ENCODE results near the gene CTDSPL.

CTDSPL gene

GRCh38 chr3:37993067-37993455 lies 131.4 kb downstream of the CTDSPL start:
- no peaks in the 10 kb centered on the region for H3K36me3 ChIP-seq (ENCODE audit: insufficient read depth)
- no peak overlapping the region for H3K4me3 ChIP-seq (IDR thresholded peaks at IDR 0.05; ENCODE audit: insufficient read depth, low read depth, low read length)
- peak overlapping the region; percentile 61; the same call in 1 of the 2 replicates for H2AFZ ChIP-seq (ENCODE audit: low read depth)
- no peak overlapping the region for H3K9ac ChIP-seq
- H3K4me1 ChIP-seq (ENCODE audit: low read depth, poor library complexity, severe bottlenecking), result peaks cover 7% of the 10 kb centered on the region
- no peak overlapping the region for H3K27ac ChIP-seq
- H3K79me2 ChIP-seq (ENCODE audit: insufficient read depth, low read depth), result no peaks in the 10 kb centered on the region
- no peaks in the 10 kb centered on the region for H3K27me3 ChIP-seq (ENCODE audit: insufficient read depth, low read depth)
- TF ChIP-seq CTCF (conservative IDR thresholded peaks at IDR 0.05; ENCODE audit: low read depth, low read length), result no peak
- no peak overlapping the region for H3K4me2 ChIP-seq
- H4K20me1 ChIP-seq (ENCODE audit: insufficient read depth), result no peaks in the 10 kb centered on the region

GRCh38 chr3:37993460-37993819 lies 131.8 kb downstream of the CTDSPL start:
- no peak for TF ChIP-seq CTCF (conservative IDR thresholded peaks at IDR 0.05; ENCODE audit: low read depth, low read length)
- H3K4me1 ChIP-seq (ENCODE audit: low read depth, poor library complexity, severe bottlenecking), result peaks cover 10% of the 10 kb centered on the region
- peak overlapping the region; percentile 61; the same call in 1 of the 2 replicates for H2AFZ ChIP-seq (ENCODE audit: low read depth)
- H3K27ac ChIP-seq, result no peak overlapping the region
- no peaks in the 10 kb centered on the region for H4K20me1 ChIP-seq (ENCODE audit: insufficient read depth)
- H3K4me2 ChIP-seq, result peak overlapping the region; percentile 17; the same call in 1 of the 2 replicates
- no peaks in the 10 kb centered on the region for H3K79me2 ChIP-seq (ENCODE audit: insufficient read depth, low read depth)
- peak overlapping the region; percentile 73; the same call in 1 of the 2 replicates for H3K9ac ChIP-seq
- no peaks in the 10 kb centered on the region for H3K36me3 ChIP-seq (ENCODE audit: insufficient read depth)
- peak overlapping the region; percentile 29 for H3K4me3 ChIP-seq (IDR thresholded peaks at IDR 0.05; ENCODE audit: insufficient read depth, low read depth, low read length)
- no peaks in the 10 kb centered on the region for H3K27me3 ChIP-seq (ENCODE audit: insufficient read depth, low read depth)

- Histone ChIP-seq H2AFZ (ENCODE audit: low read depth) (peak overlapping the region; percentile 61; the same call in 1 of the 2 replicates), H3K4me2 (peak overlapping the region; percentile 17; the same call in 1 of the 2 replicates), H3K27me3 (ENCODE audit: insufficient read depth, low read depth) (no peaks in the 10 kb centered on the region), H3K27ac (peak overlapping the region; percentile 33; the same call in 1 of the 2 replicates), H4K20me1 (ENCODE audit: insufficient read depth) (no peaks in the 10 kb centered on the region), H3K4me1 (ENCODE audit: low read depth, poor library complexity, severe bottlenecking) (peaks cover 12% of the 10 kb centered on the region), H3K36me3 (ENCODE audit: insufficient read depth) (no peaks in the 10 kb centered on the region), H3K4me3 (IDR thresholded peaks at IDR 0.05; ENCODE audit: insufficient read depth, low read depth, low read length) (peak overlapping the region; percentile 29), H3K9ac (peak overlapping the region; percentile 73), H3K79me2 (ENCODE audit: insufficient read depth, low read depth) (no peaks in the 10 kb centered on the region)
- TF ChIP-seq CTCF (conservative IDR thresholded peaks at IDR 0.05; ENCODE audit: low read depth, low read length), result no peak
These were observed 132.3 kb downstream of the CTDSPL start for GRCh38 chr3:37993820-37994638.

- Histone ChIP-seq H3K4me2 (peak overlapping the region; percentile 33; the same call in 1 of the 2 replicates), H3K4me3 (IDR thresholded peaks at IDR 0.05; ENCODE audit: insufficient read depth, low read depth, low read length) (peak overlapping the region; percentile 29), H4K20me1 (ENCODE audit: insufficient read depth) (no peaks in the 10 kb centered on the region), H3K27ac (no peak overlapping the region; the same call in 1 of the 2 replicates), H3K9ac (peak overlapping the region; percentile 73; the same call in 1 of the 2 replicates), H3K79me2 (ENCODE audit: insufficient read depth, low read depth) (no peaks in the 10 kb centered on the region), H3K27me3 (ENCODE audit: insufficient read depth, low read depth) (no peaks in the 10 kb centered on the region), H3K4me1 (ENCODE audit: low read depth, poor library complexity, severe bottlenecking) (peaks cover 12% of the 10 kb centered on the region), H3K36me3 (ENCODE audit: insufficient read depth) (no peaks in the 10 kb centered on the region), H2AFZ (ENCODE audit: low read depth) (0 out of 2 replicates have a peak overlapping the region, but pooled peaks have one; percentile 26)
- no peak for TF ChIP-seq CTCF (conservative IDR thresholded peaks at IDR 0.05; ENCODE audit: low read depth, low read length)
These were observed 132.9 kb downstream of the CTDSPL start for GRCh38 chr3:37994639-37994972.

Measured in KMS-11 (cell line).